ENCODE results near the gene KCNK6.

GRCh38 chr19:38308006-38308766 is 11.5 kb upstream of the KCNK6 start:
- no peak for TF ChIP-seq CTCF (IDR thresholded peaks at IDR 0.05 in 2 of 3, conservative IDR thresholded peaks at IDR 0.05 in 1 of 3; ENCODE audit: control insufficient read depth in 2 of 3, extremely low read depth in 1 of 3, insufficient read depth in 1 of 3, low read depth in 3 of 3, low read length in 3 of 3)
- no peak for TF ChIP-seq SIN3A (IDR thresholded peaks at IDR 0.05; ENCODE audit: low read depth, low read length)
- no peak for TF ChIP-seq PKNOX1 (IDR thresholded peaks at IDR 0.05)
- no peak for TF ChIP-seq POLR2AphosphoS5 (IDR thresholded peaks at IDR 0.05; ENCODE audit: low read length)
- TF ChIP-seq SREBF2 (IDR thresholded peaks at IDR 0.05; ENCODE audit: low read length), result no peak
